Omental fat pad (tissue), 4 donors: Measurements from ENCODE around the gene CNTNAP2. TPM values are rescaled to one million over a fixed set of nuclear protein-coding genes. Genes with fewer than 3 reads are reported as not detected.

ENCODE experiments used
- ATAC-seq: fragments of 150-250 bp; one replicate; pipeline ENCODE4 v1.9.1; 2016; ENCODE audit warnings: mild to moderate bottlenecking, moderate library complexity; ENCODE audit not compliant: low FRiP score
- DNase-seq: peaks from one replicate; pipeline ENCODE4 v3.0.0-alpha.2; 2019; ENCODE audit warnings: low spot score
- total RNA-seq, 4 donors: library from RNA; depleted of rRNA; stranded (reverse); fragments of >200 nt; gene quantifications; one replicate each; pipeline ENCODE4 v1.1.0, GENCODE V29; 2016
- TF ChIP-seq, protein P1 (sequence below), 3 donors: fragments of 450-650 bp; IDR thresholded peaks; one replicate each; pipeline ENCODE4 v1.5.1; 2016 to 2017; ENCODE audit warnings: antibody characterized with exemption in 3 of 3, mild to moderate bottlenecking in 3 of 3, moderate library complexity in 2 of 3

CNTNAP2 gene
- total RNA-seq, 4 donors from 2014 or later: 0.38 to 1.5 (median 1.1) TPM; not detected in 1

DNA sequence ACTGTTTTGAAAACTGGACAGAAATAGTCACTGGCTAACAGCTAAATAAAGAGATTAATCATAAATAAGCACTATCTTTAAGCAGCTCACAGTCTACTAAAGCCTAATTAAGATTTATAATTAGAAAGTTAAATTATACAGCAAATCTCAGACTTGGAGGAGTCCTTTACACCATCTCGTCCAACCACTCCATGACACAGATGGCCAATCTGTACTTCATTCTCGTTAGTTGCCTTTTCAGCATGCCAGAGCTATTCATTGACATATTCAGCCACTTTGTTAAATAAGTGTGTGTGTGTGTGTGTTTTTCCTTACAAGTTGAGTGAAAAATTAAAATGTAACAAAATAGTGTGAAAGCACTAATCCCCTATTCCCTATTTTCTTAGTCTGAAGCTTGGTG lies 1066.7 kb downstream of the CNTNAP2 start:
- TF ChIP-seq, protein P1, sequence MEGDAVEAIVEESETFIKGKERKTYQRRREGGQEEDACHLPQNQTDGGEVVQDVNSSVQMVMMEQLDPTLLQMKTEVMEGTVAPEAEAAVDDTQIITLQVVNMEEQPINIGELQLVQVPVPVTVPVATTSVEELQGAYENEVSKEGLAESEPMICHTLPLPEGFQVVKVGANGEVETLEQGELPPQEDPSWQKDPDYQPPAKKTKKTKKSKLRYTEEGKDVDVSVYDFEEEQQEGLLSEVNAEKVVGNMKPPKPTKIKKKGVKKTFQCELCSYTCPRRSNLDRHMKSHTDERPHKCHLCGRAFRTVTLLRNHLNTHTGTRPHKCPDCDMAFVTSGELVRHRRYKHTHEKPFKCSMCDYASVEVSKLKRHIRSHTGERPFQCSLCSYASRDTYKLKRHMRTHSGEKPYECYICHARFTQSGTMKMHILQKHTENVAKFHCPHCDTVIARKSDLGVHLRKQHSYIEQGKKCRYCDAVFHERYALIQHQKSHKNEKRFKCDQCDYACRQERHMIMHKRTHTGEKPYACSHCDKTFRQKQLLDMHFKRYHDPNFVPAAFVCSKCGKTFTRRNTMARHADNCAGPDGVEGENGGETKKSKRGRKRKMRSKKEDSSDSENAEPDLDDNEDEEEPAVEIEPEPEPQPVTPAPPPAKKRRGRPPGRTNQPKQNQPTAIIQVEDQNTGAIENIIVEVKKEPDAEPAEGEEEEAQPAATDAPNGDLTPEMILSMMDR (IDR thresholded peaks at IDR 0.05): no peak
- DNase-seq (no peak), ATAC-seq (no peak)

DNA sequence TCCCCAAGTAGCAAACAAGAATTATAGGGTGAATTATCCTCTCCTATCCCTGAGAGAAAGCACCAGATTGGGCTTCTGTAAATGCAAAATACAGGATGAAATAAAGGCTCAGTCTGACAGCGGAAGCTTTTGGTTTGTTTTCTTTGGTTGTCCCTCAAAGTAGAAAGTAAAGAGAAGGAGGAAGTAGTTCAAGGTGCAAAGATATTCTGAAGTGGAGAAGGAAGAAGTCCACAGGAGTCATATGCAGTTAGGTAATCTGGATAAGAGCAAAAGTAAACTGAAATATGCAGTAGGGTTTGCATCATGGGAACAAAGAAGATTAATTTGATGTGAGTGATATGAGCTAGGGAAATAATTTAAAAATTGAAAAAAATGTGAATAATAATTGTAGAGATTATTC lies 1071.9 kb downstream of the CNTNAP2 start:
- TF ChIP-seq, protein P1 (IDR thresholded peaks at IDR 0.05): no peak
- DNase-seq (no peak), ATAC-seq (no peak)

DNA sequence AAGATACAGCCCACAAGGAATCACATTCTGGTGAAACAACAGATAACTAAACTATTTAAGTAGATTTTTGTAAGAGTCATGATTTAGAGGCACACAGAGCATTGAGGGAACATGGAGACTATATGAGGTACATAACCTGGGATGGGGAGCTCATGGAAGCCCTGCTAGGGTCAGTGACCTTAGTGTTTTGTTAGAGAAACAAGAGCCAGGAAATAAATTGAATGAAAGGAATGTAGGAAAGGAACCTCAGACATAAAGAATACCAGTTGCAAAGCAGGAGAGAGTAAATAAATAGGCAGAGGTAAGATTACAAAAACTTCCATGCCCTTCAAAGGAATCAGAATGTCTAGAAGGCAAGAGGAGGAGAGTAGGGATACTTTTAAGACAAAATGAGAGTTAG lies 1076.9 kb downstream of the CNTNAP2 start:
- DNase-seq (no peak), ATAC-seq (no peak)
- TF ChIP-seq, protein P1 (IDR thresholded peaks at IDR 0.05): no peak

DNA sequence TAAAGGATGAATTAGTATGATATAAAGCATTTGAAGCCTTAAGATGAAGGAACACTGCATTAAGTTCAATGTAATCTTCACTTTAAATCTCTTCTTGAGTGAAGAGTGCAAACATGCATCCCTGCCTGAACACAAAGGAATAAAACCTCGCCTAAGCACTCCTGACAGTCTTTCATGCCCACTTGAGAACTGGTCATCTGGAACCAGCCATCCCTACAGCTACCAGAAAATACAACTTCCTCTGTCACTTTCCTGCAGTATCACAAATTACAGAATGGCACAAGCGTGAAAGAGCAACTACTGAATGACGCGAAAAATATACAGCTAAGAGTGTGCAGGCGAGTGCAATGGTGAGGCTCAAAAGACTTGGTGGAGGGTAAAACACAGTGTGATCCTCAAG lies 1079.9 kb downstream of the CNTNAP2 start:
- ATAC-seq: no peak
- no peak for DNase-seq
- TF ChIP-seq, protein P1 (IDR thresholded peaks at IDR 0.05): no peak

DNA sequence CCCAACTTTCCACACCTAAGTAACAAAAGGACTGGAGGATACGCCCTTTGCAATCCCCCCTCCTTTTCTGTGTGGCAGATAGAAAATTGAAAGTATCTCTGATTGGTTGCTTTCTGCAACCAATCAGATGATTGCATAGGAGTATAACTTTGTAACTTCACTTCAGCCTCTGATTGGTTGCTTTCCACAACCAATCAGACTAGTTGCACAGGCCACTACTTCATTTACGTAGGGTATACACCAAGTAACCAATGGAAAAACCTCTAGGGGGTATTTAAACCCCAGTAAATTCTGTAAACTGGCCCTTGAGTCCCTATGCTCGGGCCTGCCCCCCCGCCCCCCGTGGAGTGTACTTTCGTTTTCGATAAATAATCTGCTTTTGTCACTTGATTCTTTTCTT lies 1080.4 kb downstream of the CNTNAP2 start:
- TF ChIP-seq, protein P1 (IDR thresholded peaks at IDR 0.05): no peak

DNA sequence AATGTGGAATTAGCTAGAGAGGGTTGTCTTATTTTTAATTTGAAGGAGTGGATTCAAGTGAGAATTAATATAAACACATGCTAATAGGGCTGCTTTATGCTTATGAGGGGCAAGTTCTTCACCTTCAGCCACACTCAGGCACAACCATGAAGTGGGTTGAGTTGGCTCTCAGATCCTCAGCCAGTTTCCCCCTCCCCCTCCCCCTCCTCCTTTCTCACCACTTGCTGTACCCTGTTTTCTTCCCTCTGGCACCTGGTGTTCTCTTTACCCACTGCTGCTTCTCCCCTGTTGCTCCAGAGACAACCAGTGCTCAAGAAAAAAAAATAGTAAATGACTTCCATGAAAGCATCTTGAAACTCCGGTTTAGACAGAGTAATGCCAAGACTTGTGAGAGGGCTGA lies 1083.3 kb downstream of the CNTNAP2 start:
- no peak for DNase-seq
- no peak for ATAC-seq
- TF ChIP-seq, protein P1 (IDR thresholded peaks at IDR 0.05): no peak

More for the DNA sequence above, 1080.4 kb downstream of the CNTNAP2 start:
- ATAC-seq (no peak), DNase-seq (no peak)

DNA sequence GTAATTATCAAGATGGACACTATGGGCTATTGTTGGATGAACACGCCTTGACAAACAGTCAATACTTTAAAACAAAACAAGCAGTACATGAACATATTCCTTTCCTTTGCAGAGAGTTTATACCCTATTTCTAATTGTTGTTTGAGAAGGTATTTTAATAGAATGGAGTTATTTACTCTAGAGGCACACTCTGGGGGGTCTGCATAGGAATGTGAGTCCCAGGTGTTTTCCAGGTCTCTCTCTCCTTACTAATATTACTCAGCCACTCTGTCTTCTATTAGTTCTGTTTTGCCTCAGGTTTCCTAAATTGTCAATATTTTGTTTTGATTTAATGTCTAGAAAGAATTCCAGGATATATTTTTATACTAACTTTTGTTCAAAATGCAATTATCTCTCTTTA lies 1091.4 kb downstream of the CNTNAP2 start:
- no peak for ATAC-seq
- no peak for DNase-seq
- TF ChIP-seq, protein P1 (IDR thresholded peaks at IDR 0.05): no peak
